Neural cell (in vitro differentiated cells): ENCODE results near the gene SMARCA4. TPM values are rescaled to one million over a fixed set of nuclear protein-coding genes. Genes with fewer than 3 reads are reported as not detected.

Source experiments
- H2AFZ ChIP-seq: fragments of 200-600, 300-800 bp; sonication (generic), shearing (Covaris generic); 2 replicates; pipeline ENCODE4 v1.6.0; 2014; ENCODE audit warnings: low read depth, mild to moderate bottlenecking, antibody characterized with exemption, low read length, moderate library complexity
- H3F3A ChIP-seq: fragments of 200-600 bp; shearing (Covaris generic); 2 replicates; pipeline ENCODE4 v1.6.1; 2016; ENCODE audit warnings: mild to moderate bottlenecking, moderate library complexity, mixed read lengths, antibody characterized with exemption, low read length; ENCODE audit not compliant: insufficient read depth, poor library complexity, severe bottlenecking
- H3K27ac ChIP-seq: fragments of 200-600, 300-800 bp; sonication (generic), shearing (Covaris generic); 2 replicates; pipeline ENCODE4 v1.5.1; 2014; ENCODE audit warnings: mild to moderate bottlenecking, low read length, moderate library complexity
- H3K27me3 ChIP-seq: fragments of 300-800, 200-600 bp; sonication (generic), shearing (Covaris generic); 2 replicates; pipeline ENCODE4 v1.6.0; 2014; ENCODE audit warnings: mild to moderate bottlenecking, low read depth, low read length, moderate library complexity; ENCODE audit not compliant: insufficient read depth
- H3K36me3 ChIP-seq: fragments of 300-800, 200-600 bp; sonication (generic), shearing (Covaris generic); 2 replicates; pipeline ENCODE4 v1.5.1; 2014; ENCODE audit warnings: mild to moderate bottlenecking, antibody characterized with exemption, low read length, moderate library complexity; ENCODE audit not compliant: insufficient read depth
- H3K4me2 ChIP-seq: fragments of 300-800, 200-600 bp; sonication (generic), shearing (Covaris generic); 2 replicates; pipeline ENCODE4 v1.6.0; 2014; ENCODE audit warnings: mild to moderate bottlenecking, low read length
- H3K4me3 ChIP-seq: fragments of 300-800, 200-600 bp; sonication (generic), shearing (Covaris generic); 2 replicates; pipeline ENCODE4 v1.5.1; 2014; ENCODE audit warnings: mild to moderate bottlenecking, low read length, moderate library complexity
- H3K79me2 ChIP-seq: fragments of 200-600 bp; shearing (Covaris generic); replicated peaks from 2 replicates; pipeline ENCODE4 v1.6.0; 2014; ENCODE audit warnings: mild to moderate bottlenecking, low read length, moderate library complexity; ENCODE audit not compliant: insufficient read depth
- H3K9ac ChIP-seq: fragments of 300-800, 200-600 bp; sonication (generic), shearing (Covaris generic); 2 replicates; pipeline ENCODE4 v1.6.1; 2016; ENCODE audit warnings: mild to moderate bottlenecking, low read length, mixed read lengths
- H3K9me2 ChIP-seq: fragments of 200-600 bp; shearing (Covaris generic); 2 replicates; pipeline ENCODE4 v1.6.1; 2016; ENCODE audit warnings: mild to moderate bottlenecking, low read length, mixed read lengths; ENCODE audit not compliant: insufficient read depth
- H3K9me3 ChIP-seq: fragments of 200-600, 300-800 bp; sonication (generic), shearing (Covaris generic); 2 replicates; pipeline ENCODE4 v1.6.1; 2016; ENCODE audit warnings: mild to moderate bottlenecking, mixed run types, low read length, moderate library complexity, mixed read lengths
- H4K20me1 ChIP-seq: fragments of 200-600 bp; shearing (Covaris generic); 2 replicates; pipeline ENCODE4 v1.6.1; 2016; ENCODE audit warnings: mild to moderate bottlenecking, mixed run types; ENCODE audit not compliant: insufficient read depth
- CTCF ChIP-seq: fragments of 450-650 bp; IDR thresholded peaks from 2 replicates; pipeline ENCODE4 v1.5.1; 2014; ENCODE audit warnings: antibody characterized with exemption, mild to moderate bottlenecking, moderate library complexity; ENCODE audit not compliant: poor library complexity, severe bottlenecking
- EP300 ChIP-seq: fragments of 450-650 bp; conservative IDR thresholded peaks from 2 replicates; pipeline ENCODE4 v1.6.1; 2014; ENCODE audit warnings: antibody characterized with exemption, mild to moderate bottlenecking, moderate library complexity; ENCODE audit not compliant: poor library complexity, severe bottlenecking
- MXI1 ChIP-seq: fragments of 450-650 bp; conservative IDR thresholded peaks from 2 replicates; pipeline ENCODE4 v1.6.1; 2014; ENCODE audit warnings: antibody characterized with exemption, mild to moderate bottlenecking; ENCODE audit not compliant: poor library complexity, severe bottlenecking
- polyA plus RNA-seq: library from polyadenylated mRNA; depleted of rRNA; stranded (reverse); fragments of >200 nt; gene quantifications from 2 replicates; pipeline ENCODE4 v1.2.3, GENCODE V29; 2014
- small RNA-seq, 3 experiments: library from RNA; depleted of rRNA; stranded (forward); fragments of <200 nt; gene quantifications; one replicate each; pipeline ENCODE3, GENCODE V24; 2012

Gene SMARCA4
- polyA plus RNA-seq, 1 donor from 2014 or later = 97.3 TPM

GRCh38 chr19:11111117-11111770, 150.4 kb downstream of the SMARCA4 start:
- no peak overlapping the region for H3K27ac ChIP-seq
- H4K20me1 ChIP-seq = no peaks in the 10 kb centered on the region
- H3K9me2 ChIP-seq = no peaks in the 10 kb centered on the region
- no peak for TF ChIP-seq EP300
- no peaks in the 10 kb centered on the region for H3K79me2 ChIP-seq
- no peaks in the 10 kb centered on the region for H3K36me3 ChIP-seq
- H3K27me3 ChIP-seq = no peaks in the 10 kb centered on the region
- H3F3A ChIP-seq = no peaks in the 10 kb centered on the region
- H3K4me2 ChIP-seq = no peak overlapping the region
- H3K9ac ChIP-seq = no peak overlapping the region
- no peak overlapping the region for H2AFZ ChIP-seq
- no peaks in the 10 kb centered on the region for H3K9me3 ChIP-seq
- H3K4me3 ChIP-seq = no peak overlapping the region

- Histone ChIP-seq H3K4me3 (no peak overlapping the region), H3K9me2 (no peaks in the 10 kb centered on the region), H3K36me3 (no peaks in the 10 kb centered on the region)
Observed at GRCh38 chr19:11111771-11112144, 150.9 kb downstream of the SMARCA4 start.

More at GRCh38 chr19:11111771-11112144, 150.9 kb downstream of the SMARCA4 start:
- TF ChIP-seq CTCF (no peak), MXI1 (no peak)
- Histone ChIP-seq H3K27me3 (no peaks in the 10 kb centered on the region), H4K20me1 (no peaks in the 10 kb centered on the region), H3K27ac (no peak overlapping the region), H3F3A (no peaks in the 10 kb centered on the region), H3K9me3 (no peaks in the 10 kb centered on the region), H2AFZ (no peak overlapping the region), H3K4me2 (no peak overlapping the region), H3K79me2 (no peaks in the 10 kb centered on the region), H3K9ac (no peak overlapping the region)

Small RNA genes within 50 kb of the gene (small RNA-seq; reads per million reads assigned to genes)
- gene RF02271 = 0 reads per million in 3 experiments
- 0.08 to 18.6 (median 12.9) reads per million in 3 experiments for gene RN7SL192P

Other genes with a start within 250 kb of the SMARCA4 start
- 31.4 and 34.8 TPM in 2 replicates for gene DNM2, start 243.0 kb upstream of the SMARCA4 start, polyA plus RNA-seq
- 20.2 and 28.1 TPM in 2 replicates for gene TMED1, start 124.8 kb upstream of the SMARCA4 start, polyA plus RNA-seq
- not detected in 2 replicates for gene C19orf38, start 112.6 kb upstream of the SMARCA4 start, polyA plus RNA-seq
- gene CARM1, start 89.5 kb upstream of the SMARCA4 start, polyA plus RNA-seq = 22.3 and 37.9 TPM in 2 replicates
- 101 and 109 TPM in 2 replicates for gene YIPF2, start 32.4 kb upstream of the SMARCA4 start, polyA plus RNA-seq
- 39.4 and 52.1 TPM in 2 replicates for gene TIMM29, start 32.2 kb upstream of the SMARCA4 start, polyA plus RNA-seq
- 23.2 and 26.4 TPM in 2 replicates for gene LDLR, start 128.4 kb downstream of the SMARCA4 start, polyA plus RNA-seq
- 0.40 and 2.5 TPM in 2 replicates for gene SPC24, start 194.8 kb downstream of the SMARCA4 start, polyA plus RNA-seq
- gene KANK2, start 236.5 kb downstream of the SMARCA4 start, polyA plus RNA-seq = 0.25 and 0.26 TPM in 2 replicates